HG03280 (cell line): ENCODE measurements around the gene MAGI2.

Experiments used
- ATAC-seq: cut with Tn5 transposase; IDR thresholded peaks from one replicate; pipeline ENCODE4 v1.9.1; 2021; ENCODE audit warnings: mild to moderate bottlenecking, moderate library complexity; ENCODE audit not compliant: unreplicated experiment

The MAGI2 gene

DNA sequence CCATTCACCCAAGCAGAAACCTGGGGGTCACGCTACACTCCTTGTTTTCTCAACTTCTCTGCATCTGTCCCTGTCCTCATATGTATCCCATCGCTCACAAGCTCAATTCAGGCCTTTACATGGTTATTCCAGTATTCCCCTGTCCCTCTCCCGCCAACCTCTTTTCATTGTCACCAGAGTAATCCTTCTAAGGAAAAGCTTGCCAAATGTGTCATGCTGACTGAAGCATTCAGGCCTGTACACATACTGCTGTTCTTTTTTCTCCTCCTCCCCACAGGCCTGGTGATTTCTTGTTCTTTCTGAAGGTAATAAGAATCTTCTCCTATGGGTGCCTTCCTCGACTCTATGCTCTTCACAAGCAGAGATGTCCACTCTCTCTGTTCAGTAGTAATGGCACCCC is 1372.7 kb downstream of the MAGI2 start:
- no peak for ATAC-seq

DNA sequence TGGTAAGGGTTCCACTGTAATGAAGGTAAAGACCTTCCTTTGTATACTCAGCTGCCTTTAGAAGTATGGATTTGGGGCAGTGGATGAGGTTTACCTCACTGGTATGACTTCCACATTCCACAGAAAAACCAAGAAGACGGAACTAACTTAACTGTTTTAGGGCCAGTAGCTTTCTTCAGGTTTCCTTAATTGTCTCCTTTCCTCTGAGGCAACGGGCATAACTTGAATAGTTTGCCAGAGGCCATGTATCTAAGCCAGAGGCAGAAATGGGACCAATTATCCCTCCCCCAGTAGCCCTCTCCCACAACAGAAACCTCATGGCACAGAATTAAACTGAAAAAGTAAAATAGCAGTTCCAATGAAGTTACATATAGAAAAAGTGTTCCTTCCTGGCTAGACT is 1373.2 kb downstream of the MAGI2 start:
- ATAC-seq, result no peak

- no peak for ATAC-seq
Measured at GRCh38 chr7:78074713-78075112, 1378.8 kb downstream of the MAGI2 start.

GRCh38 chr7:78073609-78074382 is 1379.7 kb downstream of the MAGI2 start:
- ATAC-seq, result no peak

DNA sequence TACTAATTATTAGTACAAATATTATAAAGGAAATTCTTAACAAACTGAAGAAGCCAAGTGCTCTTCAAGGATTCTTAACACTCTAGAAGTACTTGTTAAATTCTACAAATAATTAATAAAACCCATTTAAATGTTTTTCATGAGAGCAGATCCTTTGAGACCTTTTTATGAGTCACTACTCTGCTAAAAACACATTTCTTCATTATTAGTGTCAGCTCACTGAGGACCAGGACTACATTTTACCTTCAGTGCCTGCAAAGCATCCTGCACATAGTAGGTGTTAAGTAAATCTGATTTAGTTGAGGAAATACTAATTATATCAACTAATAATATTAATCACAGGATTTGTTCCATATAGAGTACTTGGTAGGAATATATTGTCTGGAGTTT is 1381.3 kb downstream of the MAGI2 start:
- no peak for ATAC-seq

GRCh38 chr7:78071491-78072200 is 1381.8 kb downstream of the MAGI2 start:
- no peak for ATAC-seq

DNA sequence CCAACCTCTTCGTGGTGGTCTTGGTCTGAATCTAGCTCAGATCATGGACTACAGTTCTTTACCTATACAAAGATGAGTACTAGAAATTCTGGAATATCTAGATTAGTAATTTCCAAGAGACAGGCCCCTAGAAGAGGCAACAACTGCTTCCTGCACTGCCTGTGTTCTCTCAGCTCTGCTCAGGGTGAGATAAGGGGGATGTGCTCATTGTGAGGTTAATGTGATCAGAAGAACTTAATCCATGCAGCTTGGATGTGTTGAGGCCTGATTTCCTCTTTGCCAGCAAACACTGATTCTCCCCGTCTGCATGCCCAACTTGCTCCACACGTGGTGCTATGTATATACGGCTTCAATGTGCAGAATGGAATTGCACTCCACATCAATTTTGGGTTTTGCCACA is 1386.9 kb downstream of the MAGI2 start:
- no peak for ATAC-seq

GRCh38 chr7:78063758-78064157 is 1389.7 kb downstream of the MAGI2 start:
- no peak for ATAC-seq

DNA sequence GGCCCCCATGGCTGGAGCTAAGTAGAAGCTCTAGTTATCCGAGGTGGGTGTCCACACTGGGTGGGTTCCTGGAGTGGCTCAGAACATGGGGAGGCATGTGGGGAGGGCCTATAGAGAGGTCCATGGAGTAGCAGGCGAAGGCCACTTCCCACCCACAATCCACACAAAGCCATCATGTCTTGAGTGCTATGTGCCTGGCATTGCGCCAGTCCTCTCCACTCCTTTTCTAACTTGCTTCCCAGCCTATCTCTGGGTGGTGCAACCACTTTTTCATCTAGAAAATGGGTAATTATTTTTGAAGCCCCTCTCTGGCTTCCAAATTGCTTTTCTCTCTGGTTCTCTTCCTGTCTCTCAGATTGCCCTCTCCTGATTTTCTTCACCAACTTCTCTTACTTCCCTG is 1391.3 kb downstream of the MAGI2 start:
- ATAC-seq, result no peak

- no peak for ATAC-seq
Measured at GRCh38 chr7:78057571-78057970, 1395.9 kb downstream of the MAGI2 start.

GRCh38 chr7:78055599-78055998 is 1397.9 kb downstream of the MAGI2 start:
- ATAC-seq, result no peak

GRCh38 chr7:78055001-78055573 is 1398.4 kb downstream of the MAGI2 start:
- no peak for ATAC-seq

GRCh38 chr7:78052112-78052511 is 1401.4 kb downstream of the MAGI2 start:
- no peak for ATAC-seq

DNA sequence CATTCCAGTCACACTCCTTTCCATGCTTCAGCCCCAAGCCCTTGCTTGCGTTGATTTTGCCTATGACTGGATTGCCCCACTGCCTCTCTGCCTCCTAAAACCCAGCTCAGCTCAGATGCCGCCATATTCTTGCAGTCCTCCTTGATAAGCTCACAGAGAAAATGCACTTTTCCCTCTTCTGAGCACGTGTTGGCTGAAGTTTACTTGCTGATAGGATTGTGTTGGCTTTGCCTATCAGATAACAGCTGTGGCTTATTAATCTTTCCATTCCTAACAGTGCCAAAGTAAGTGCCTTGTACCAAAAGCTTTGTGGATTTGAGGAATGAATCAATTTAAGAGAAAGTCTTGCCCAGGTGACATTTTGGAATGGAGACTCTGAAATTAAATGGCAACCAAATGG is 1405.7 kb downstream of the MAGI2 start:
- ATAC-seq, result no peak

- ATAC-seq, result no peak
Measured at GRCh38 chr7:78043159-78043558, 1410.3 kb downstream of the MAGI2 start.

DNA sequence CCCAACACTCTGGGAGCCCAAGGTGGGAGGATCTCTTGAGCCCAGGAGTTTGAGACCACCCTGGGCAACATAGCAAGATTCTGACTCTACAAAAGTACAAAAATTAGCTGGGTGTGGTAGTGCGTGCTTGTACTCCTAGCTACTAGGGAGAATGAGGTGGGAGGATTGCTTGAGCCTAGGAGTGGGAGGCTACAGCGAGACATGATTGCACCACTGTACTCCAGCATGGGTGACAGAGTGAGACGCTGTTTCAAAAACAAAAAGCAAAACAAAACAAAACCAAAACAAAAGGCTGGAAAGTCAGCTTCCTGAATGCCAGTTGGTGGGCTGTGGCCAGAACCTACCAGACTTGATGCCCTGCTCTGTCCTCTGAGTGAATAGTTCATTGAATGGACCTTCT is 1412.0 kb downstream of the MAGI2 start:
- no peak for ATAC-seq

GRCh38 chr7:78039790-78040776 is 1413.4 kb downstream of the MAGI2 start:
- peak; percentile 80 for ATAC-seq

DNA sequence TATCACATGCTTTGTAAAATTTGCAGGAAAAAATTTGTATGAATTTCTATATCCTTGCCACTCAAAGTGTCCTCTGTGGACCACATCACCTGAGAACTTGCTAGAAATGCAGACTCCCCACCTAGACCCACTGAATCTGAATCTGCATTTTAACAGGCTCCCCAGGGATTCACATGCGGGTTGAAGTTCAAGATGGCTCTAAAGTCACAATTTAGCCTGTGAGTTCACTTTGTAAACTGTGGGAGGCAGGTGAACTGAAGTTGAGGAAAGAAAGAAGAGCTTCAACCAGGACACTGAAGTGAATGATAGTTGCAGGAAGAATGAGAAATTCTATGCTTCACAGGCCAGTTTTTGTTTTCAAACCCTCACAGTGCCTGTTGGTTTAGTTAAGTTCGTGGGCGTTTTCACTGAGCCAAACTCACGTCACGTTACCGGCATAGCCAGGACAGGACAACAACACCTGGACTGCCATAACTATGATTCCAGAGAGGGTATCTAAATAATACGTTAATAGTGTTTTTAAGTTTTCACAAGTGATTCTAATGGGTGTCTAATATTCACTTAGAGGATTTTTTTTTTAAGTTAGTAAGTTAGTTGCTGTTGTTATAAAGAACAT is 1414.9 kb downstream of the MAGI2 start:
- ATAC-seq, result no peak

DNA sequence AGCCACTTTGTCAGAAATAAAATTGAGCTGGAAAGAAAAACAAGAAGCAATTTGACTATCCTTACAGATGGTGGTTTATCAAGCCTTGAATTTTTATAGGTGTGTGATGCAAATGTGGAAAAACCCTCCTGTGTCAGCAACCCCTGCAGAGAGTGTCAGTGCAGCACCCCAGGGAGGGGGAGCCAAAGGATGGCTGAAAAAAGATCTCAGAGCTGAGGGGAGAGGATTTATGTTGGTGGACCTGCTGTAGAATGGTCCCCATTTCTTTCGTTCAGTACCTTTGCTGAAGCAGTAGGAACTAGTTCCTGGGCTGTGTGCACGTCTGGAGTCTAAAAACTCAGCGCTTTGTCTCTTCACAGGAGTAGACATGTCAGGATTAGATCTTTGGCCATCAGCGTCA is 1415.9 kb downstream of the MAGI2 start:
- no peak for ATAC-seq

- ATAC-seq, result no peak
Measured at GRCh38 chr7:78033410-78033809, 1420.1 kb downstream of the MAGI2 start.

DNA sequence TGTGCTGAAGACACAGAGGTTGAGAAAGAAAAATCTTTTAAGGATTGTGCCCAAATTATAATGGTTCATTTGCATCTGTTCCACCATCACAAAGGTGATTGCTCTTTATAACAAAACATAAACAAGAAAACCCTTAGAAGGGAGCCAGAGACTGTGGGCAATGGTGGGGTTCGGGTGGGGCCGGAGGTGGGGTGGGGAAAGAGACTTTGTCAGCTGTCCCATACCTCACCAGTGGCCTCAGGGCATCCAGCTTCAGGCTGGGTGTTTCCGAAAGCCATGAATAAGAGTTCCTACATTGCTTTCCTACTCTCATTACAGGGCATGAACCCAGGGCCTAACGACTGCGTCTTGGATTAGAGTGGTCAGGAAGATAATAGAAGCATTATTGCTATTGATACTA is 1427.0 kb downstream of the MAGI2 start:
- no peak for ATAC-seq
